ENCODE measurements around the gene IER5.
"Not testable (repeated sequence)": the region's sequence is repeated elsewhere in the genome, so short reads cannot be mapped to it uniquely, and the experiment has no call there.

Gene IER5

DNA sequence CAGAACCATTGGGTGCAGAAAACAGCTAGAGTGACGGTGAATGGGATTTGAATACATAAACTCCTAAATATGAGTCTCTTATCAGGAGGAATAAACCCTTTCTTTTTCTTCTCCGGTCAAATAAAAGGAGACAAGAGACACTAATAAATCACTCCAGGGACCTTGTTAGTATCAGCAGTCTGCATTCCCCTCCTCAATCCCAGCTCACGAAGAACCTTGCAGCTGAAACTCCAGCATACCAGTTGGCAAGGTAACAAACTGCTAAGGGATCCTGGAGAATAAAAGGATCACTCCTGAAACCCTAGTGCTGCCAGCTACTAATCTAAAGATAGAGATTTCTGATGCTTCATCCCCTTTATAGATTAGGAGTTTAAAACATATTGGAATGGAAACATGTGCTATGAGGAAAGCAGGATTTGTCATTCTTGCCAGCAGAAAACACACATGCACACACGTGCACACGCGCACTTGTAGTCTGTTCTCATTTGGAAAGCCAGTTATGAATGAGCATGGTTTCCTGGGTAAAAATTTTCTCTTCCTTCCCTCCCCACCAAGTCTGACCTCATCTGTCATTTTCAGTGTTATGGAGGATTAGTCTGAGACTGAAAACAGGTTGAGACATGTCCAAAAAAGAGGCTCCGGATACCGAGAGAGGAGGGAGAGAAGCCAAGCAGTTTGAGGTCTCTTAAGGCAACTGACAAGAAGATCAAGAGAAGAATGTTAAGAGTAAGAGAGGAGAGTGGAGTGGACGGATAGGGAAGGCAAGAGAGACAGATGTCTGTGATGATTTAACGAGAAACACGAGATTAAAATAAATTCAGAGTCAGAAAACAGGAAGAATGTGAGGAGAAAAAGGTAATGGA is 10.9 kb downstream of the IER5 start:
- no peak for DNase-seq

DNA sequence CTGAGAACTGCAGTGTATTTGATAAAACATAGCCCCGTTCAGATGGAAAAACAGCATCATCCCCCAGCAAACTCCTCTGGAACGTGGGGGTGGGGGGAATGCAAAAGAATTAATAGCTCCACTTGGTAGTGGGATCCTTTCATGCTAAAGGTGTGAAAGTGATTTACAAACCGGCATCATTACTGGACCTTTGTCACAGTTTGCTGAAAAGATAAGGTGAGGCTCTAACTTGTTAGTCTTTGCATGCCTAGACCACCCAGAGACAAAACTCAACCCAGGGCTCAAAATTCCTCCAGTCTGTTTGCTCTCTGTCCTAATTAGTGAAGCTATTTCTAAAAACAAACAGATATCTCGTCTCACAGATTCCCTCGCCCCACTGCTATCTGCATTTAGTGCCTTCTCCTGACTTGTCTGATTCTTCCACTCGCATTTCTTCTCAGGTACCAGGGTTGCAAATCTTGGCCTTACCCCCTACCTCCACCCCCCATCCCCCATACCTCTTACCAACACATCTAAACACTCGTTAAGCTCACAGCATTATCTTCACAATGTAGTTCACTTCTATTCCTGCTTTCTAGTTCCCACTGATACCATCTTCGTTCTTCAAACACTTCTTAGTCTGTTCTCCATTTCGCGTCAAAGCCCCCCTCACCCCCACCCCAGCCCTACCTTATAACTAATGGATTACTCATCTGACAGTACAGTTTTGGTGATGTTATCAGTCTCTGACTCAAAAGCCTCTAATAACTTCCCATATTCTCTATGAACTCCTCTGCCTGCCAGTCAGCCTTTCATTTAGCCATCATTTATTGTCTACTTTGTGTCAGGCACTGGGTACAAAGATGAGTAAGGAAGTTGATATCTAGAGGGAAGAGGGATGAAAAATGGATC is 11.8 kb downstream of the IER5 start:
- DNase-seq, result no peak

DNA sequence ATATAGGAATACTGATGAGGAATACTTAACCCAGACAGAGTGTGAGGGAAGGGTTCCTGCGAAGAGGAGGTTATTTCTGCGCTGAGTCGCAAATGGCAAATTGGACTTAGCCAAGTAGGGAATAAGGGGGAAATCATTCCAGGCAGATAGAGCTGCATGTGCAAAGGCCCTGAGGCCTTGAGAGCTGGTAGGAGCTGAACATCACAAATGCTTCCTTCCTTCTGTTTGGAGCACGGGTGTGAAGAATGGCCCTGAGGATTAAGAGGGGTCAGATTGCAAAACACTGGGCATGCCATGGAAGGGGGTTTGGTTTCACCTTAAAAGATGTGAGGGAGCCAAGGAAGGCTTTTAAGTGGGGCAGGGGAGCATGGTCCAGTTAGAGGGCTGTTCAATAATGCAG is 12.4 kb downstream of the IER5 start:
- DNase-seq, result no peak

DNA sequence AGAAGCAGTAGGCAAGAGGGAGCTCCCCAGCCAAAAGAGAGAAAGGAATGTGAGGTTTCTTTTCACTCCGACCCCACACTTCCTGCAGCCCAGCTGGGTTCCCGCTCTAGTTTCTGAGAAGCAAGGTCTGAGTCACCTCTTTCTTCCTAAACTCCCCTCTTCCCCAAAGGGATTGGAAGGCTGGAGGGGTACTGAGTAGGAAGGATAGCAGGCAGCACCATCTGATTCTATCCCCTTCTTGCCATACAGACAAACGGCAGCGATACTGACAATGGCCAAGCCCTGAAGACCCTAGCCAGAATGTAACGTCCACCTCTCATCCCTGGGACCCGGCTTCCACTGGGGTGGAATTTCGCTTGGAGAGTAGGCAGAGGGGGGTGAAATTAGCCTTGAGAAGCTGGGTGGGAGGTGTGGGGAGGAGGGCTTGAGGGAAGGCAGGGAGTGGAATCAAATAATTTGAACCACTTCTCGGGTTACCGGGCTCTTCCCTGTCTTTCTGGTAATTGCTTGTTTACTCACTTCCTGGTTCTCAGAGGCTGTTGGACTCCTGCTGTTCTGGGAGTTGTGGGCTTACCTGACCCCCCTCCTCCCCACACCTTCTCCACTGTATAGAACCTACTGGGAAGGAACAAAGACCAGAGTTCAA is 13.2 kb downstream of the IER5 start:
- DNase-seq, result peak; percentile 19

DNA sequence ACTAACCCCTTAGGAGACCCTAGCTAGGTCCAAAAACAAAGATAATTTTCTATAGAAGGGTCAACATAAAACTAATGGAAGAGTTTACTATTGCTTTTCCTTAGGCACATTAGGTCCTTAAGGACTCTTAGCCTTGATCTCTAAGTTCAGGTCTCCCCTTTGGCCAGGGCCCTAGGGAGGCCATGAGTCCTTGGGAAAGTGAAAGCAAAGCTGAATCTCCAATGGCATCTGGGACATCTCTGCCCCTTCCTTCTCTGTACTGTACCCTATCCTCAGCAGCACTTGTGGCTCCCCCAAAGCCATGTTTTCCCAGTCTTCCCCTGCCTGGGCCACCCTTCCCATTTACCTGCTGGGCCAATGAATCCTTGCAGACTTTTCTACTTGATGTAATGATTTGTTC is 14.3 kb downstream of the IER5 start:
- DNase-seq, result no peak

DNA sequence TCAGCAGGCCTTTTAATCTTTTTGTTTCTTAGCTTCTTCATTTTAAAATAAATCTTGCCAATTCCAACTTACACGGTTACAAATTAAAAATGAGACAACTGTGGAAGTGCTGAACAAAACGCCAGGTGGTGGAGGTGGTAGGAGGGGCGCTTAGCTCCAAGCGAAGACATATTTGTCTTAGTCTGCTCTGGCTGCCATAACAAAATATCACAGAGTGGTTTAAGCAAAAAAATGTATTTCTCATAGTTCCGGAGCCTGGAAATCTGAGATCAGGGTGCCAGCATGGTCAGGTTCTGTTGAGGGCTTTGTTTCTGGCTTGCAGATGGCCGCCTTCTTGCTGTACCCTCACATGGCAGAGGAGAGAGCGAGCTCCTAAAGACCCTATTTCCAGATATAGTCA is 14.9 kb downstream of the IER5 start:
- no peak for DNase-seq

DNA sequence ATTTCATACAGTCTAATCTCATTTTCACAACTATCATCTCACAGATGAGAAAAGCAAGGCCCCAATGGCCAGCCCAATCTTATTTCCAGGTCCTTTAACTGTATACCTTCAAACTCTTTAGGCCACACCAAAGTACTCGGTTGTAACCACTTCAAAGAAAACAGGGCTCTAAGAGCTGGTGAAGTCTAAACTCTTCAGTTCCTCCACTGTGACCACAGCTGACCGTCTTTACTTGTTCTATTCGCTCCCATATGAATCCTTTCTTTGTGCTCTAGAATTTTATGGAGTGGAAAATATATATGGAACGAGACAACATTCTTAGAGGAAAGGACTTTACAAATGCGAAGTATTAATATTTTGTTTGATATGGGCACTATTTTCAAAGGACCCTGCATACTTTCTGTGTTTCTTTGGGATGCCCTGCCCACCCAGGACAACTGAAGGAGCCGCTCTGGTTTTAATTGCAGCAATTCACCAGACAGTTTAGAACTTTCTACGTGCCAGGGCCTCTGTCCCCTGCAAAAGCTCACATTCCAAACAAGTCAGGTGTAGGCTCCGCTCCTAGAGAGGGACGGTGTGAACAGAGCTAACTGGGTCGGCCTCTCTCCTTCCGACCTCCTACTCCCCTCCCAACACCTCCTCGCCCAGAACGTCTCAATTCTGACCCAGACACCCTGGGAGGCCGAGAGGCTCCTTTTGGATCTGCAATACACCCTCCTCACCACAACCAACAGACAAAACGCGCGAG is 15.7 kb downstream of the IER5 start:
- no peak for DNase-seq

DNA sequence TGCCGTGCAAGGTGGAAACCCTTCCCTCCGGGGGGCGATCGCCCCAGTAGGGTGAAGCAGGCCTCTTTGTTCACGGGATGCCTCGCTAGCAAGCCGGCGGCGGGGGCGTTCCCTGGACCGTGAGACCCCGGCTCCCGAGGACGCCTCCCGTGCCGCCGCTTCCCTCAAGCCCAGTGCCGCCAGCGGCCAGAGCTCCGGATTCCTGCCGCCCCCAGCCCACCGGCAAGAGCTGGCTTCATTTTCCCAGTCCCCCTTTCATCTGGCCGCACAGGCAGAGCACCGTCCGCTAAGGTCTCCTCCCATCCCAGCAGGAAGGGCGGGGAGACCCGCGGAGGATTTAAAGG is 16.3 kb downstream of the IER5 start:
- no peak for DNase-seq

DNA sequence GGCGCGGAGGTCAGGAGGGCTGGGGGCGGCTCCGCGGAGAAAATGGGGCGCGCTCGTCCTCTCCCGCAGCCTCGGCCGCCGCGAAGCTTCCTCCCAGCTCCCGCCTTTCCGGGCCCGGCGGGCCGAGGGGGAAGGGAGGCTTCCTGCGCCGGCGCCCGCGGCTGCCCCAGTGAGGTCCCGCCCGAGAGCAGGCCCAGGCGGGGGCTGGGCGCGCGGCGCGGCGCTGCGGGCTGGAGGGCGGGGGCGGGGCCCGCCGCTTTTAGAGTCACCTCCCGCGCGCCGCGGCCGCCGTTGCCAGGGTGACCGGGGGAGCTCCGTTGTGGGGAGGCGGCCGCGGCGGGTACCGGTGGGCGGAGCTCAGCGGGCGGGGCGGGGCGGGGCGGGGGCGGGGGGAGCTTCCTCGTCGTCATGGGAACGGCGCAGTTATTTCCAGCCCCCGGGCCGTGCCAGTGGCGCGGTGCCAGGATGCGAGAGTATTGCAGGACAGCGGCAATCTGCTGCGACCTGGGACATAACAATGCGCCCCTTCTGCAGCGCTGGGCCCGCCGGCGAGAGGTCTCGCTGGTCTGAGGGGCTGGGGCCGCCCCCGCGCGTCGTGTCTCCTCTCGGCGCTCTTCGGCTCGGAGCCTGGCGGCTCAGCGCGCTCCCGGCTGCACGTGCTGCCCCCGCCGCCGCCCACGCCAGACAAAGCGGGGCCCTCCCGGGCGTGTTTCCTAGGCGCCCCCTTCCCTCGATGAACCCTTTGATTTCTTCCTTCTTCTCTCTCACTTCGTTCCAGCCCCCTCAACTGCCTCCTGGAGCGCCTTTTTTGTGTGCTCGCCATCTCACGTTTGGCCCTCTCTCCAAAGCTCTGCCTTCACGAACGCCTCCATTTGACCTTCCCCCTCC is 16.9 kb downstream of the IER5 start:
- DNase-seq, result peak; percentile 92

DNA sequence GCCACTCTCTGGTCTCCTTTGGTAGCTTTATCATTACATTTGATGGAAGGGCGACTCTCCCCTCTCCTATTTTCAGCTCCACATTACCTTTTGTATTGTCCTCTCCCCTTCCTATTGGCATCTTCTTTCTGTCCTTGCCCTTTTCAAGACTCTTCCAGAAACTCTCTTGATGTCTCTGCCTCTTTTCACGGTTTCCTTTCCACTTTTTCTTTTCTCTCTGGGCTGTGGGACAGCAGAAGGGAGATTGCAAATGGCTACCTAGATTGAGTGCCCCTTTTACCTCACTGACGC is 17.5 kb downstream of the IER5 start:
- DNase-seq, result no peak

DNA sequence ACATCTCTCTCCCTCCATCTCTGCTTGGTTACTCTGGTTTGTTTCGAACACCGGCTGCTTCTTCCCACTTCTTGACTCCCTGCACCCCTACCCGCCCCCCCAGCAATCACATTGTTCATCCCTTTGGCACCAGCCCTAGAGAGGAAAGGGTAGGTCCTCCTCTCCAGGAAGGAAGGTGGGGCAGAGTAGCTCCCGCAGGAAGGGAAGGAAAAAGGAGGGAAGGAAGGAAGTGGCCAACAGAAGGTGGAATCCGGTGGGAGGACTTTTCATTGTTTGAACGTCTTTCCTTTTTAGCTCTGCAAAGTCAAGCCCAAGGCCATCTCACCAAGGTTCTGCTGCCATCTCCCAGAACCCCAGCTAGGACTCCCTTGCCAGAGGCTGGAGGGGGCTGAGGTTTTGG is 18.0 kb downstream of the IER5 start:
- no peak for DNase-seq

DNA sequence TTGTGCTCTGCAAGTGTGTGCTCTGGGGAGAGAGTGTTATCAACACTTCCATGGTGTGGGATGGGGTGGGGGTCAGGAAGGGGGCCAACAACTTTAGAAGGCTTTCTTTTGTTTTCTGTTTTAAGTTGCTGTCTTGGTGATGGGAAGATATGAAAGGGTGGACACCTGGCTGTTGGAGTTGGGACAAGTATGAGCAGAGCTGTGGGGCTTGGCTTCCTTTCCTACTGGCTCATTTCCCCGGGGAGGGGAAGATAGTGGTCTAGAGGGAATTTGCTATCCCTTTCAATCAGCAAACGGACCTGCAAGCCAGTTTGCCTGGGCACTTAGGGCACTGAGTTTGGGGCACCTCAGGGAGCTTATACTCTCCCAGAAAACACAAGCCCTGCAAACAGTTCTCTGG is 19.2 kb downstream of the IER5 start:
- DNase-seq, result no peak

DNA sequence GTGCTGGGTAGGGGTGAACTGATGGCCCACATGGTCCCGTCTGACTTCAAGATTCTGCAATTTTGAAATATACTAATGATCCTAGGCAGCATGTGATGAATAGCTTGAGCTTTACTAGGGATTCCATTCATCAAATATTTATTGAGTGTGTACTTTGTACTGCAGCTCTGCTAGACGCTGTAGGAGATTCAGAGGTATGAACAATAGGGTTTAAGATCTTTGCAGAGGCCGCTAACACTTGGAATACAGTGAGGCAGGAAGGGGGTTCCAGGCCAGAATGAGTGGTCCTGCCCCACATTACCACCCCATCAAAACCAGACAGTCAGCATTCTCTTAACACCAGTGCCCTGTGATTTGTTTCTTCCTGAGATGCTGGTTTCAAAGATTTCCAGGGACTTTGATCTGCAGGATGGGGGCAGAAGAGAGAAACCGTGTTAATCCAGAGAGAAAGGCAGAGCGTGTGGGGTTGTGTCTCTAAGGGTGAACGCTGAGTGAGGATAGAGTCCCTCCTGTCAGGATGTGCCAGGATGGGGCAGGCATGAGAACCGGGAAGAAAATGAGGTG is 19.9 kb downstream of the IER5 start:
- DNase-seq, result no peak

DNA sequence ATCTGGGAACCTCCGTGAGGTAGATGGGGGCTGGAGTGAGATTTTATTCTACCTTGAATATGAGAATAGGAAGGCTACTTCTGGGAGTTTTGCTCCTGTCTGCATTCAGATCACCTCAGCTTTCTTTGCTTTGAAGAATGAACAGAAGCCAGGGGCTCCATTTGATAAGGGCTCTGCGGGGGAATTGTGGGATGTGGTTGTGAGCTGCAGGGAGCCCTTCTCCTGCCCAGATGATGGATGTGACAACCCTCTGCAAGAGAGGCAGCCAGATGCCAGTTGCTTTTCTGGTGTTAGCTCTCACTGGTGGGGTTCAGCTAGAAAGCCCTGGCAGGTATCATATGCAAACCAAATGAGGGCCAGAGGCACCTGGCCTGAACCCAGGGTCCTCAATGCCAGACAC is 21.5 kb downstream of the IER5 start:
- DNase-seq, result no peak

DNA sequence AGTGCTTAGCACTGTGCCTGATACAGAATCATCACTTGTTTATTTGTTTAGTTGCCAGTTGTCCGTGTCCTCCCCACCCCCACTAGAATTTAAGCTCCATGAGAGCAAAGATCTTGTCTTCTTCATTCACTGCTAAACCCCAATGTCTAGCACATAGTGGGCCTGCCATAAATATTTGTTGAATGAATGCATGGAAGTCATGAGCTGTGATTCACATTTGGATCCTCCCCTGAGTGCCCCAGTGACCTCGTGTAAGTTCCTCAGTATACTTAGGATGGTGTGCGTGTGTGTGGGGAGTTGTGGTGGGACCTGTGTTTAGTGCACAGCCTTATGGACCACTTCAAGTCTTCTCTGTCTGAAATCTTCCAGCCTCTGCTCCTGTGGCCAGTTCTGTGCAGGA is 23.1 kb downstream of the IER5 start:
- DNase-seq, result no peak

DNA sequence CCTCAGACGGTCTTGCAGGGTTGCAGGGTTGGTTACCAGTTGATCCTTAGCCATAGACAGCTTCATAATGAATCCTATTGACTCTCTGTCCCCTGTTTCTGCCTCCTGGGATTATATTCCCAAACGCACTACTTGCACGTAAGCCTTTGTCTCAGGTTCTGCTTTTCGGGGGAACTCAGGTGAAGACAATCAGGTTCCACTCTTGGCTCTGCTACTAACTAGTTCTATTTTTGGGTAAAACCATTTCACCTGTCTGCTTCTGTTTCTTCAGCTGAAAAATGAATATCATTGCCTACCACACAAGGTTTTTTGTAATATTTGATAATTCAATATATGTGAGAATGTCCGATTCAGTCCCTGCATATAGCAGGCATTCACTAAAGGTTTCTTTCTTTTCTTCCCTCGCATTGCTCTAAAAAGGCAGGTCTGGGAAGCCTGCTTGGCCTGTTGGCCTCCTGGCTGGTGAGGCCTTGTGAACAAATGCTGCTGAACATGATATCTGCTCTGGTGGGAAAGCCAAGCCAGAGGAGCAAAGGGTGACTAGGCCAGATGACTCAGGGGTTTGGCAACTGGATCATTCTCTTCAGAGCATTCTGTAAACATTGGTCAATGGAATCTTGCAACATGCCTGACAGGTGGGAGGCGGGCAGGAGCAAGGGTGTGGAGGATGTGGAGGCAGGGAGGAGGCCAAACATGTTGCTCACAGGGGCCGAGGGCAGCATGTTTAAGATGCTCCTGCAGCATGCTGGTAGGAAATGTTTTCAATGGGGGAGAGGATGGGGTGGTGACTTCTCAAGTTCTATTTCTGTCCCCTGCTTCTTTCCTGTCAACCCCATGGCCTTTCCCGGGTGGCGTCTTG is 23.8 kb downstream of the IER5 start:
- peak; percentile 16 for DNase-seq

DNA sequence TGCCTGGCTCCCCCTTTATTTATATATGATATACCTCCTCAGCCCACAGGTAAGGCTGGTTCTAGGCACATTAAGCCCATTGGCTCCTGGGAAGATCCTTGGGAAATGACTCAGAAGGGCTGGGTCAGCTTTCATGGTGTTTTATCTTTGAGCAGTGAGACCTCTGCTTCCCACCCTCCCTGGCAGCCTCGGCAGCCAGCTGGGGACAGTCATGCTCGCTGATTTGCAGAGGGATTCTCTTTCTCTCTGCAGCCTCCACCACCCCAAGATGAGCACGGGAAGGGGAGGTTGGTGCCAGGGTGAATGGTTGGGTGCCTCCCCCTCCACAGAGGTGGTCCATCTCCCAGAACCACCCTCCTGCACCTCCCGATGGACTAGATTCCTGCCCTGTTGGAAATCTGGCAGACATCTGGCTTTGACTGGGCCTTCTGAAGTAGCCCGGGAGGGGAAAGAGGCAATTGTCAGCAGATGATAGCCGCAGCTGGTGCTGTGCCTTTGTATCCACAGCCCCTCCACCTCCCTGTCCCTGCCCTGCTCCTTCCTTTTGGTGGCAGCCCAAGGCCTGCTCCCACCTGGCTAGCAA is 24.6 kb downstream of the IER5 start:
- DNase-seq, result no peak

DNA sequence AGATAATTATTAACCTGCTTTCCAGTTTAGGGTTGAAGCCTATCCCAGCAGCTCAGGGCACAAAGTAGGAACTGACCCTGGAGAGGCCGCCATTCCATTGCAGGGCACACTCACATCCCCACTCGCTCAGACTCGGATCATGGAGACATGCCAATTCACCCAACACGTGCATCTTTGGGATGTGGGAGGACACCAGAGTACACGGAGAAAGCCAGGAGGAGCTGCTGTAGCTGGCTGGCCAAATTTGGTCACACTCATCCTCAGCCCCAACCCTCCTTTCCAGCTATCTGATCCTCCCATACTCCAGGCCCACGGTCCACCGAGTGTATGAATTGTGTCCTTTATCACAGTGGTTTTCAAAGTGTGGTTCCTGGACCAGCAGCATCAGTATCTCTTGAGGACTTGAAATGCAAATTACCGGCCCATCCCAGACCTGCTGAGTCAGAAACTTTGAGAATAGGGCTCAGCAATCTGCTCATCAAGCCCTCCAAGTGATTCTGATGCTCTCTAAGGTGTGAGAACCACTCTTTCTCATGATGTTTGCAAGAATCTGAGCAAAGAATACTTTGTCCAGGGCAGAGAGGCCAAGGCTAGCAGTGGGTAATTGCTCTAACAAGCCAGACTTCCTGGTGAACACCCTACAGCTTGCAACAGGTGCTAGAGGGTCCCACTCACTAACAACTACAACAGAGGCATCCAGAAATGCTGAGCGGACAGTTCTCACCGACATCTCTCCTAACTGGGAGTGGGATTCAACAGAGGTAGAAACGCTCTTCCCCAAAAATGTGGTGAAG is 26.3 kb downstream of the IER5 start:
- DNase-seq, result no peak

DNA sequence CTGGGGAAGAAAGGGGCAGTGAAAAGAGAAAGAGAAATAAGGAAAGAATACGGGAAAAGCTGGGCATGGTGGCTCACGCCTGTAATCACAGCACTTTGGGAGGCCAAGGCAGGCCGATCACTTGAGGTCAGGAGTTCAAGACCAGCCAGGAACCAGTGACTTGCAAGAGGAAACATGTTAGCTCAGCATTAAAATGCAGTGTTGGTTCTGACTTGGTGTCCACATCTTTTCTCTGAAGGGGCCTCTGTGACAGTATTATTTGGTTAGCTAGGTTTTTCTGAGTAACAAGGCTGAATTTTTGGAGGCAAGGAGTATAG is 26.8 kb downstream of the IER5 start:
- no peak for DNase-seq

DNA sequence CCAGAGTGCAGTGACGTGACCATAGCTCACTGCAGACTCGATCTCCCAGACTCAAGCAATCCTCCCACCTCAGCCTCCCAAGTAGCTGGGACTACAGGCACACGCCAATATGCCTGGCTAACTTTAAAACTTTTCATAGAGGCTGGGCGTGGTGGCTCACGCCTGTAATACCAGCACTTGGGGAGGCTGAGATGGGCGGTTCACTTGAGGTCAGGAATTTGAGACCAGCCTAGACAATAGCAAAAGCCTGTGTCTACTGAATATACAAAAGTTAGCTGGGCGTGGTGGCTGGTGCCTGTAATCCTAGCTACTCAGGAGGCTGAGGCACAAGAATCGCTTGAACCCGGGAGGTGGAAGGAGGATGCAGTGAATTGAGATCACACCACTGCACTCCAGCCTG is 27.5 kb downstream of the IER5 start:
- not testable (repeated sequence) for DNase-seq

All from NCI-H774 (cell line).